Mesenchymal stem cell (in vitro differentiated cells and primary cell): ENCODE measurements around the gene IFNAR1.

Experiments
- DNase-seq: peaks from one replicate; pipeline ENCODE4 v3.0.0-alpha.2; 2013
- H2AFZ ChIP-seq: one replicate; pipeline ENCODE4 v1.6.1; 2013; ENCODE audit warnings: low read depth, mild to moderate bottlenecking, control low read depth, inconsistent platforms, low read length, moderate library complexity
- H2AK5ac ChIP-seq: 2 replicates; pipeline ENCODE4 v1.6.1; 2013; ENCODE audit warnings: low read length, moderate library complexity, mild to moderate bottlenecking, inconsistent platforms; ENCODE audit not compliant: severe bottlenecking
- H2BK120ac ChIP-seq: one replicate; pipeline ENCODE4 v1.6.1; 2013; ENCODE audit warnings: low read depth, mild to moderate bottlenecking, inconsistent platforms, low read length, moderate library complexity
- H2BK12ac ChIP-seq, 2 experiments: one replicate each; pipeline ENCODE4 v1.6.1; 2013; ENCODE audit warnings: inconsistent platforms in 2 of 2, low read length in 2 of 2, mild to moderate bottlenecking in 2 of 2, moderate library complexity in 2 of 2, control low read depth in 1 of 2
- H2BK15ac ChIP-seq: one replicate; pipeline ENCODE4 v1.6.1; 2013; ENCODE audit warnings: mild to moderate bottlenecking, low read depth, inconsistent platforms; ENCODE audit not compliant: poor library complexity, severe bottlenecking
- H2BK5ac ChIP-seq: 2 replicates; pipeline ENCODE4 v1.6.1; 2013; ENCODE audit warnings: low read depth, mild to moderate bottlenecking, low read length, control low read depth, inconsistent platforms; ENCODE audit not compliant: poor library complexity, severe bottlenecking
- H3K14ac ChIP-seq, 2 experiments: one replicate each; pipeline ENCODE4 v1.6.1; 2013; ENCODE audit warnings: inconsistent platforms in 2 of 2, low read length in 2 of 2, control low read depth in 1 of 2, mild to moderate bottlenecking in 1 of 2, moderate library complexity in 1 of 2
- H3K18ac ChIP-seq, 2 experiments: one replicate each; pipeline ENCODE4 v1.6.1; 2013; ENCODE audit warnings: inconsistent platforms in 2 of 2, low read length in 2 of 2, control low read depth in 1 of 2, low read depth in 1 of 2, mild to moderate bottlenecking in 1 of 2
- H3K23ac ChIP-seq, 2 experiments: one replicate each; pipeline ENCODE4 v1.6.1; 2013; ENCODE audit warnings: inconsistent platforms in 2 of 2, low read length in 2 of 2, mild to moderate bottlenecking in 2 of 2, moderate library complexity in 2 of 2, control low read depth in 1 of 2
- H3K27ac ChIP-seq: 2 replicates; pipeline ENCODE4 v1.5.1; 2013; ENCODE audit warnings: mild to moderate bottlenecking, moderate library complexity, low read length, control low read depth, inconsistent platforms; ENCODE audit not compliant: poor library complexity, severe bottlenecking
- H3K27me3 ChIP-seq, 2 experiments: 2 replicates each; pipeline versions ENCODE4 v1.6.1 to v1.7.0; 2013; ENCODE audit warnings: low read length in 2 of 2, mild to moderate bottlenecking in 2 of 2, moderate library complexity in 2 of 2, control low read depth in 1 of 2, inconsistent platforms in 1 of 2; ENCODE audit not compliant: control insufficient read depth in 1 of 2, insufficient read depth in 1 of 2
- H3K36me3 ChIP-seq, 2 experiments: 2 replicates each; pipeline versions ENCODE4 v1.6.1 to v1.7.0; 2013; ENCODE audit warnings: low read length in 2 of 2, control low read depth in 1 of 2, inconsistent platforms in 1 of 2, low read depth in 1 of 2, mild to moderate bottlenecking in 1 of 2; ENCODE audit not compliant: insufficient read depth in 2 of 2, control insufficient read depth in 1 of 2
- H3K4ac ChIP-seq, 2 experiments: one replicate each; pipeline ENCODE4 v1.6.1; 2013; ENCODE audit warnings: inconsistent platforms in 2 of 2, low read length in 2 of 2, mild to moderate bottlenecking in 2 of 2, moderate library complexity in 2 of 2, control low read depth in 1 of 2, low read depth in 1 of 2
- H3K4me1 ChIP-seq: 2 replicates; pipeline ENCODE4 v1.6.1; 2013; ENCODE audit warnings: low read depth, low read length, control low read depth; ENCODE audit not compliant: control insufficient read depth, insufficient read depth
- H3K4me2 ChIP-seq: 2 replicates; pipeline ENCODE4 v1.6.1; 2013; ENCODE audit warnings: low read length, mild to moderate bottlenecking, inconsistent platforms; ENCODE audit not compliant: poor library complexity, severe bottlenecking
- H3K4me3 ChIP-seq, 2 experiments: 2 replicates each; pipeline versions ENCODE4 v1.5.1 to v1.7.0; 2013; ENCODE audit warnings: low read length in 2 of 2, mild to moderate bottlenecking in 2 of 2, control low read depth in 1 of 2, low read depth in 1 of 2; ENCODE audit not compliant: insufficient read depth in 1 of 2
- H3K79me1 ChIP-seq: replicated peaks from 2 replicates; pipeline ENCODE4 v1.6.1; 2013; ENCODE audit warnings: mild to moderate bottlenecking, control low read depth, low read length, inconsistent platforms; ENCODE audit not compliant: poor library complexity, severe bottlenecking
- H3K9ac ChIP-seq: 2 replicates; pipeline ENCODE4 v1.7.0; 2013; ENCODE audit warnings: mild to moderate bottlenecking, low read length, moderate library complexity
- H3K9me3 ChIP-seq: 2 replicates; pipeline ENCODE4 v1.7.0; 2013; ENCODE audit warnings: mild to moderate bottlenecking, low read length; ENCODE audit not compliant: control insufficient read depth
- H4K8ac ChIP-seq: one replicate; pipeline ENCODE4 v1.6.1; 2013; ENCODE audit warnings: inconsistent platforms, mild to moderate bottlenecking, low read length, moderate library complexity
- H4K91ac ChIP-seq: one replicate; pipeline ENCODE4 v1.6.1; 2013; ENCODE audit warnings: mild to moderate bottlenecking, low read length, inconsistent platforms
- WGBS: methylation state at CpG from one replicate; pipeline ENCODE4 v1.1.7; 2013; ENCODE audit warnings: mixed read lengths; 5-methylcytosine and 5-hydroxymethylcytosine counted together

IFNAR1 gene

GRCh38 chr21:33283203-33283602 is 41.6 kb upstream of the IFNAR1 start:
- no peak overlapping the region for H3K4me2 ChIP-seq
- H3K9ac ChIP-seq, result no peak overlapping the region
- H2BK12ac ChIP-seq, result no peak overlapping the region
- no peak overlapping the region for H4K8ac ChIP-seq
- no peak overlapping the region for H3K14ac ChIP-seq
- H3K4ac ChIP-seq, result no peak overlapping the region
- no peak overlapping the region for H3K23ac ChIP-seq
- H3K4me3 ChIP-seq, result no peak overlapping the region
- peaks cover 7% of the 10 kb centered on the region for H3K4me1 ChIP-seq
- no peak for DNase-seq
- no peak overlapping the region for H3K27ac ChIP-seq
- no peak overlapping the region for H2BK120ac ChIP-seq
- H4K91ac ChIP-seq, result no peak overlapping the region
- H3K36me3 ChIP-seq, result peaks cover 45 to 81% of the 10 kb centered on the region in 2 experiments
- no peak overlapping the region for H3K18ac ChIP-seq
- H2BK5ac ChIP-seq, result no peak overlapping the region
- no peaks in the 10 kb centered on the region for H3K79me1 ChIP-seq
- peaks cover 24% of the 10 kb centered on the region for H3K9me3 ChIP-seq
- H2BK15ac ChIP-seq, result no peak overlapping the region
- WGBS, result 94% methylated on average over 5 of the region's 5 CpGs
- no peaks in the 10 kb centered on the region for H3K27me3 ChIP-seq
- H2AK5ac ChIP-seq, result no peak overlapping the region
- no peak overlapping the region for H2AFZ ChIP-seq

GRCh38 chr21:33286076-33286475 is 38.7 kb upstream of the IFNAR1 start:
- no peak overlapping the region for H3K18ac ChIP-seq
- no peak overlapping the region for H2BK120ac ChIP-seq
- H4K8ac ChIP-seq, result no peak overlapping the region
- WGBS, result 88% methylated on average over 11 of the region's 11 CpGs
- no peak overlapping the region for H3K4me3 ChIP-seq
- no peak overlapping the region for H2AFZ ChIP-seq
- H3K4me1 ChIP-seq, result peaks cover 17% of the 10 kb centered on the region
- H2AK5ac ChIP-seq, result peak overlapping the region; percentile 23
- peaks cover 42 to 68% of the 10 kb centered on the region in 2 experiments for H3K36me3 ChIP-seq
- no peaks in the 10 kb centered on the region for H3K79me1 ChIP-seq
- H3K14ac ChIP-seq, result no peak overlapping the region
- H3K23ac ChIP-seq, result no peak overlapping the region
- H3K27ac ChIP-seq, result no peak overlapping the region
- no peaks in the 10 kb centered on the region for H3K27me3 ChIP-seq
- no peak overlapping the region for H3K4ac ChIP-seq
- H3K9ac ChIP-seq, result no peak overlapping the region
- no peak for DNase-seq
- no peak overlapping the region for H2BK15ac ChIP-seq
- H2BK12ac ChIP-seq, result no peak overlapping the region
- H4K91ac ChIP-seq, result no peak overlapping the region
- no peaks in the 10 kb centered on the region for H3K9me3 ChIP-seq
- H3K4me2 ChIP-seq, result no peak overlapping the region
- H2BK5ac ChIP-seq, result no peak overlapping the region

GRCh38 chr21:33286600-33287456 is 37.9 kb upstream of the IFNAR1 start:
- Histone ChIP-seq H2BK15ac (no peak overlapping the region), H4K8ac (no peak overlapping the region), H3K36me3 (peaks cover 41 to 65% of the 10 kb centered on the region in 2 experiments), H3K18ac (no peak overlapping the region), H3K27me3 (no peaks in the 10 kb centered on the region), H3K23ac (no peak overlapping the region), H2BK12ac (no peak overlapping the region), H3K27ac (peak overlapping the region; percentile 45), H3K9ac (peak overlapping the region; percentile 74), H2BK5ac (no peak overlapping the region), H2AK5ac (peak overlapping the region; percentile 39), H3K4me2 (no peak overlapping the region), H3K79me1 (no peaks in the 10 kb centered on the region), H4K91ac (no peak overlapping the region), H3K14ac (no peak overlapping the region), H2AFZ (no peak overlapping the region), H3K9me3 (no peaks in the 10 kb centered on the region), H3K4ac (no peak overlapping the region), H3K4me3 (no peak overlapping the region), H2BK120ac (no peak overlapping the region), H3K4me1 (peaks cover 17% of the 10 kb centered on the region)
- peak; percentile 3 for DNase-seq
- WGBS, result 91% methylated on average over 9 of the region's 15 CpGs

- Histone ChIP-seq H3K14ac (peak overlapping the region in 1 of 2 experiments; percentile 35), H3K18ac (peak overlapping the region; percentile 29 to 69), H3K4me1 (peaks cover 17% of the 10 kb centered on the region), H3K4ac (no peak overlapping the region), H2BK12ac (no peak overlapping the region), H2AFZ (no peak overlapping the region), H3K23ac (peak overlapping the region in 1 of 2 experiments; percentile 25), H3K27me3 (no peaks in the 10 kb centered on the region), H2BK15ac (peak overlapping the region; percentile 13), H4K91ac (peak overlapping the region; percentile 35), H4K8ac (no peak overlapping the region), H3K27ac (peak overlapping the region; percentile 33), H3K4me3 (no peak overlapping the region), H3K9me3 (no peaks in the 10 kb centered on the region), H2AK5ac (peak overlapping the region; percentile 83), H2BK120ac (no peak overlapping the region), H3K79me1 (no peaks in the 10 kb centered on the region), H2BK5ac (no peak overlapping the region), H3K9ac (no peak overlapping the region), H3K36me3 (peaks cover 46 to 67% of the 10 kb centered on the region in 2 experiments), H3K4me2 (no peak overlapping the region)
- 74% methylated on average over 11 of the region's 11 CpGs for WGBS
- peak; percentile 25 for DNase-seq
Measured at GRCh38 chr21:33289199-33289819, 35.5 kb upstream of the IFNAR1 start.
